Right lobe of liver (tissue), 4 donors: ENCODE data around the gene ASAP2.

Source experiments
- POLR2A ChIP-seq: fragments of 450-650 bp; IDR thresholded peaks from one replicate; pipeline ENCODE4 v1.6.1; 2017; ENCODE audit warnings: antibody characterized with exemption, mild to moderate bottlenecking
- TF ChIP-seq, protein P1 (sequence below), 4 donors: fragments of 200-600 bp in 3 of 4; fragments of 450-650 bp in 1 of 4; IDR thresholded peaks; one replicate each; pipeline versions ENCODE4 v1.5.1 to v1.8.0; 2016 to 2022; ENCODE audit warnings: antibody characterized with exemption in 4 of 4, mild to moderate bottlenecking in 2 of 4
- donor health status: DM: no; HTN: no; CAD: no.
- donor health status: DM: no; HTN: no; CAD: no.
- donor health status: DM: no; HTN: yes; CAD: no.

DNA sequence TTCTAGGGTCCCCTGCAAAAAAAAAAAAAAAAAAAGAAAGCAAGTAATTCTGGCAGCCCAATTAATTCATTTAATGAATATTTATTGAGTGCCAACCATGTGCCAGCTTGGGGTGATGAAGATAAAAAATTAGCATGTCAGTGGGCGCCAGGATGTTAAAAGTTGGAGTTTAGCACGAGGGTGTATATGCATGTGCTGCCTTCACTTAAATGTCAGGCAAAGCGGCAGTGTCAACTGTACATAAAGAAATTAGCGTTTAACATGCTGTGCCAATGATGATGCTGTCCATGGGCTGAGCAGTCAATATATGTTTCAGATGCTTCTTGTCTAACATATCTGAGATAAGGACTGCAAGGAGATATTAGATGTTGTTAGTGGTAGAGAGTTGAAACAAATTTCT is 49.5 kb downstream of the ASAP2 start:
- TF ChIP-seq, protein P1, sequence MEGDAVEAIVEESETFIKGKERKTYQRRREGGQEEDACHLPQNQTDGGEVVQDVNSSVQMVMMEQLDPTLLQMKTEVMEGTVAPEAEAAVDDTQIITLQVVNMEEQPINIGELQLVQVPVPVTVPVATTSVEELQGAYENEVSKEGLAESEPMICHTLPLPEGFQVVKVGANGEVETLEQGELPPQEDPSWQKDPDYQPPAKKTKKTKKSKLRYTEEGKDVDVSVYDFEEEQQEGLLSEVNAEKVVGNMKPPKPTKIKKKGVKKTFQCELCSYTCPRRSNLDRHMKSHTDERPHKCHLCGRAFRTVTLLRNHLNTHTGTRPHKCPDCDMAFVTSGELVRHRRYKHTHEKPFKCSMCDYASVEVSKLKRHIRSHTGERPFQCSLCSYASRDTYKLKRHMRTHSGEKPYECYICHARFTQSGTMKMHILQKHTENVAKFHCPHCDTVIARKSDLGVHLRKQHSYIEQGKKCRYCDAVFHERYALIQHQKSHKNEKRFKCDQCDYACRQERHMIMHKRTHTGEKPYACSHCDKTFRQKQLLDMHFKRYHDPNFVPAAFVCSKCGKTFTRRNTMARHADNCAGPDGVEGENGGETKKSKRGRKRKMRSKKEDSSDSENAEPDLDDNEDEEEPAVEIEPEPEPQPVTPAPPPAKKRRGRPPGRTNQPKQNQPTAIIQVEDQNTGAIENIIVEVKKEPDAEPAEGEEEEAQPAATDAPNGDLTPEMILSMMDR (IDR thresholded peaks at IDR 0.05), result no peak
- TF ChIP-seq POLR2A, result no peak
